ENCODE data around the gene MYL6B. TPM values are rescaled to one million over a fixed set of nuclear protein-coding genes. Genes with fewer than 3 reads are reported as not detected.

MYL6B gene
- total RNA-seq, 2 donors from 2014 or later, result 18.6 to 19.1 TPM

DNA sequence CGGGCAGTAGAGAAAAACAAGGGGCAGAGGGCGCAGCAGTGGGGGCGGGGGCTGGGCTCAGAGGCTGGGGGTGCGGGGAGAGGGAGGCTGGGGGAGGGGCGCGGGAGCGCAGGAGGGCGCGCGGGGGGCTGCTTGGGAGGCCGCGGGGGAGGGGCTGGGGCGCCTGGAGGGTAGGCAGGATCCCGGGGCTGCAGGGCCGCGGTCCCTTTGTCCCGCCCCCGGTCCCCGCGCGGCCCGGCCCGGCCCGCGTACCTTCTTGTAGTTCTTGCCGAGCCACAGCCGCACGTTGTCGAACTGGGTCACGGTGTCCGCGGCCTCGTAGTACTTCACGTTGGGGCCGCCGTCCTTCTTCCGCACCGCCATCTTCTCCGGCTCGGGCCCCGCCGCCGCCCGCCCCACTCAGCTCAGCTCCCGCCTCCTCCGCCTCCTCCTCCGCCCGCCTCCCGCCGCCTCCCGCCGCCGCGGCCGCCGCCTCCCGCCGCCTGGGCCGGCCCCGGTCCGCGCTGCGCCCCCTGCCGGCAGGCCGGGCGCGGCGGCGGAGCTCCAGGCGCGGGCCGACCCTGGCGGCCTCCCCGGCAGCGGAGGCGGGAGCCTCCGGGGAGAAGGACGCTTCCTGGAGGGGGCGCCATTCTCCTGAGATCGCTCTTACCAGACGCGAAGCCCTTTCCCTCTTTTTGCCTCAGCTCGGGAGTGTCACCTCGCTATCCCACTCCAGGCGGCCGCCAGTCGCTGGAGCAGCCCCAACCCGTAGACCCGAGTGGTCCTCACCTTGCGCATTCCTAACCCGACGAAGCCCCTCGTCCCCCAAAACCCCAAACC is 36.9 kb downstream of the MYL6B start, which contains the start of gene SMARCC2:
Gene SMARCC2 (minus strand): TSS at position 385 of the 819 bp plus-strand sequence. CDS start 22 bp downstream, at position 363.
- peaks cover 13% of the 10 kb centered on the region for H3K4me1 ChIP-seq

DNA sequence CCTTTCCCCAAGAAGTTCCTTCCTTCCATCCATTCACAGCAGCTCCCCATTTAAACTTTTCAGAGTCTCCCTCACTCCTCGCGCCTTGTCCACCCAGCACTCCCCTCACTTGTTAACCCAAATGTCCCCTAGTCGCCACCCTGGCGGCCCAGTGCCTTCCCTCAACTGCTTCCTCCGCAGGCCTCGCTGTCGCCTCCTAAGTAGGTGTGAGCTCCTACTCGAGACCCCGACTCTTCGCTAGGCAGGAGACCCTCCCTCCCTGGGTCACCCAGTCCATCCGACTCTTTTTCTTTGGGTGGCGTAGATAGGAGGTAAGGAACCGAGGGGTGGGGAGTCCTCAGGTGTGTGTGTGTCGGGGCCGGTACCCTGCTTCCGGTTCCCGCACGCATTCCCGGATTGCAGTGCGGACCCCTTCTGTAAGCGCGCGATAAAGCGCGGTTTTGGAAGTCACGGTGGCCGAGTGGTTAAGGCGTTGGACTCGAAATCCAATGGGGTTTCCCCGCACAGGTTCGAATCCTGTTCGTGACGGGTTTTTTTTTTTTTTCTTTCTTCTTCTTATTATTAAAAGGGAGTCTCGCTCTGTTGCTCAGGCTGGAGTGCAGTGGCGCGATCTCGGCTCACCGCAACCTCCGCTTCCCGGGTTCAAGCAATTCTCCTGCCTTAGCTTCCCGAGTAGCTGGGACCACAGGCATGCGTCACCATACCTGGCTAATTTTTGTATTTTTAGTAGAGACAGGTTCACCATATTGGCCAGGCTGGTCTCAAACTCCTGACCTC is 37.7 kb downstream of the MYL6B start:
- peak; percentile 92 for DNase-seq
- Histone ChIP-seq H3K27ac (peak overlapping the region; percentile 95), H3K9ac (ENCODE audit: low read depth in 2 of 2, low read length in 2 of 2) (peak overlapping the region; percentile 60 to 83), H3K4me1 (peaks cover 13% of the 10 kb centered on the region), H3K27me3 (no peaks in the 10 kb centered on the region), H3K4me3 (peak overlapping the region; percentile 78), H3K36me3 (no peaks in the 10 kb centered on the region), H3K9me3 (no peaks in the 10 kb centered on the region)
- no peak for TF ChIP-seq CTCF (IDR thresholded peaks at IDR 0.05)
- intact Hi-C loops (cut with DNase I), result loop anchor here (2.0 to 5.0 kb wide), 2 partner anchors 65 to 272 kb away; no protein-coding TSS in a partner anchor

More for the DNA sequence above, 36.9 kb downstream of the MYL6B start, which contains the start of gene SMARCC2:
- DNase-seq, result peak; percentile 94
- Histone ChIP-seq H3K9ac (ENCODE audit: low read depth in 2 of 2, low read length in 2 of 2) (peak within 1 kb of the TSS; percentile 88 to 94), H3K27ac (peak within 1 kb of the TSS; percentile 95), H3K27me3 (no peaks in the 10 kb centered on the region), H3K4me3 (peak within 1 kb of the TSS; percentile 78), H3K36me3 (no peaks in the 10 kb centered on the region), H3K9me3 (no peaks in the 10 kb centered on the region)
- intact Hi-C loops (cut with DNase I), result loop anchor here (2.0 kb wide), 1 partner anchor 65 kb away; no protein-coding TSS in a partner anchor
- TF ChIP-seq CTCF (IDR thresholded peaks at IDR 0.05), result peak; percentile 56

DNA sequence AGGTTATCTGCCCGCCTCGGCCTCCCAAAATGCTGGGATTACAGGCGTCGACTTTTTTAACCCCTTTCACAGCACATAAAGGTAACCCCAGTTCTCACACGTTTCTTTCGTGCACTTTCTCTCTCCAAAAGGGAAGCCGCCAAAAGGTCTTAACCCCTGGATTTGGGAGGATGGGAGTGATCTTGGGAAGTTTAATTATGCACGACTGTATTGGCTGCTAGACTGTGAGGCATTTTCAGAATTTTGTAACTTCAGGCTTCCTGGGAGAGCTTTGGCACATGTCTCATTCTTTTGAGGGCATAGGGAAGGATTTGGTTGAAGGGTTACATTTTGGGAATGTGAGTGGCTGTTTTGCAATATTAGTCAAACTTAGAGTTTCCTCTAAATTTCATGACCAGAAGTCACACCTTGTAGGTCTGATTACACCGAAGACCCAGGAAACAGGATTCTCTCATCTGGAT is 38.3 kb downstream of the MYL6B start:
- TF ChIP-seq CTCF (IDR thresholded peaks at IDR 0.05), result no peak
- no peaks in the 10 kb centered on the region for H3K36me3 ChIP-seq
- H3K27ac ChIP-seq, result peak overlapping the region; percentile 95
- intact Hi-C loops (cut with DNase I), result loop anchor here (5.0 kb wide), 1 partner anchor 272 kb away; no protein-coding TSS in a partner anchor
- H3K4me3 ChIP-seq, result peak overlapping the region; percentile 78
- no peaks in the 10 kb centered on the region for H3K9me3 ChIP-seq
- peaks cover 13% of the 10 kb centered on the region for H3K4me1 ChIP-seq
- H3K9ac ChIP-seq (ENCODE audit: low read depth in 2 of 2, low read length in 2 of 2), result peak overlapping the region; percentile 60 to 83
- H3K27me3 ChIP-seq, result no peaks in the 10 kb centered on the region
- DNase-seq, result no peak

DNA sequence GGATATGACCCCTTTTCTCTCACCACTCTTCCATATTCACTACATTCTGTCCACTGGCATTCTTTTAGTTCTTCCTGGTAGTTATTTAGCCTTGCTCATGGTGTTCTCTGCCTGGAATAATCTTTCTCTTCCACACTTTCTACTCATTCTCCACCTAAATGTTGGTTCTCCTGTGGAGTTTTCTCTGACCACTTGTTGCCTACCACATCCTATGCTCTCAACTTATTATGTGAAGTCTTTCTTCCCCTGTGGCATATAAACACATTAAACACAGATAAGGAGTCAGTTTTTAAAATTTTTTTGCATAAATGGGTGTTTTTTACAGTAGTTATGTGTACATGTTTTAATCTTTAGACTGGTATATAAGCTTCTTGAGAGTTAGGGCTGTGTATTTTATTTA is 40.2 kb downstream of the MYL6B start:
- no peaks in the 10 kb centered on the region for H3K9me3 ChIP-seq
- intact Hi-C loops (cut with DNase I), result loop anchor here (5.0 kb wide), 1 partner anchor 270 kb away; no protein-coding TSS in a partner anchor

More for the DNA sequence above, 40.2 kb downstream of the MYL6B start:
- H3K9ac ChIP-seq (ENCODE audit: low read depth in 2 of 2, low read length in 2 of 2), result no peak overlapping the region
- H3K36me3 ChIP-seq, result no peaks in the 10 kb centered on the region
- TF ChIP-seq CTCF (IDR thresholded peaks at IDR 0.05), result no peak
- no peak for DNase-seq
- H3K4me3 ChIP-seq, result no peak overlapping the region
- H3K4me1 ChIP-seq, result peaks cover 4% of the 10 kb centered on the region
- no peak overlapping the region for H3K27ac ChIP-seq
- no peaks in the 10 kb centered on the region for H3K27me3 ChIP-seq
